Muscle of arm (tissue), 12 donors: ENCODE measurements around the gene NRM. TPM values are rescaled to one million over a fixed set of nuclear protein-coding genes. Genes with fewer than 3 reads are reported as not detected.

ENCODE experiments used
- DNase-seq: peaks from one replicate; pipeline ENCODE4 v3.0.0-alpha.2; 2013
- polyA plus RNA-seq, 12 donors: library from polyadenylated mRNA; unstranded; fragments of 120-200 nt; gene quantifications; one replicate each; pipeline ENCODE4 v1.2.1, GENCODE V29; 2013; ENCODE audit not compliant: insufficient read length in 12 of 12

Gene NRM
- polyA plus RNA-seq, 12 donors: 32.1 to 50.3 (median 38.9) TPM; not detected in 1

DNA sequence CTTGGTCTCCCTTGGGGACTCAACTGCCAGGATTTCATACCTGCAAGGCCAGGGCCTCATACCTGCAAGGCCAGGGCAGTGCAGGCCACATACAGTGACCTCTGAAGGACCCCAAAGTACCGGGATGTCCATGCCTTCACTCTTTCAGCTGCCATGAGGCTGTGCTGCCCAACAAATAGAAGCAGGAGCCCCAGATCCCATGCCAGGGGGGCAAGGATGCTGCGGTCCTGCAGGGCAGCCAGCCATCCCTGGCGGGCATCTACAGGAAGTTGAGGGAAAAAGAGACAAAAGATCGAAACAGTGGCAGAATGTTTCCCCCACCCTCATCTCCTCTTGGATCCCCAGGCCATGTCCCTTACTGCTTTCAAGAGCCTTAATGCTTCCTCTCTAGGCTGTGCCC lies 799 bp downstream of the NRM start:
- DNase-seq: no peak

DNA sequence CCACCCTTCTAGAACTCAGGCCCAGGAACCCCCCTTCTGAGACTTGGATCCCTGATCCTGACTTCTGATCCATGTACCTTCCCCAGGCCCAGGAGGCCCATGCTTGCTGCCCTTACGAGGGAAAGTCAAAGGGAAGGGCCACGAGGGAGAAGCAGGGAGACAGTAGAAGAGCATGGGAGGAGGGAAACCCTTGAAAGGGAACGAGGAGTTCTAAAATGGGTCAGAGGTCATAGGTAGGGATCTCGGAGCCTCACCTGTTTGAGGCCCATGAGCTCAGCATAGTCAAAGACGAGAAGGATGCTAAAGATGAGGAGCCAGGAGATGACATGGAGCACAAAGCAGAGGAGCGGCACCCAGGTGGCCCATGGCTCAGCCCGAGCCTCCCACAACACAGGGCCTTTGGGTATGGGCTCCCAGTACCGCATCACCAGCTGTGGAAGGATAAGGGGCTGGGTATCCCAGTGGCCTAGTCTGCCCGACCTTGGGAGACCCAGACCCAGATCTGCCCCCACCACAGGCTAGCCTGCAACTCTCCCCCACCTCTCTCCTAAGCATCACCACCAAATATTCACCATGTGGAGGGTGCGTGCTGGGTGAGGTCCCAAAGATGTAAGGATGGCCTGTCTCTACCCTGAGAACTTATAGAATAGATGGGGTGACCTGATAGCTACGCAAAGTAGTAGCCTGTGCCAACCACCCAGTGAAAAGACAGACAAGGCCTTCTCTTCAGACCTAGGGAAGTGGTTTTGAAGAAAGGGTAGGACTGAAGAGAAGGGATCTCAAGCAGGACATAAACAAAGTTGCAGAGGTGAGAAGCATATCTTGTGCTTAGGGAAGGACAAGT lies 1.5 kb downstream of the NRM start:
- no peak for DNase-seq

DNA sequence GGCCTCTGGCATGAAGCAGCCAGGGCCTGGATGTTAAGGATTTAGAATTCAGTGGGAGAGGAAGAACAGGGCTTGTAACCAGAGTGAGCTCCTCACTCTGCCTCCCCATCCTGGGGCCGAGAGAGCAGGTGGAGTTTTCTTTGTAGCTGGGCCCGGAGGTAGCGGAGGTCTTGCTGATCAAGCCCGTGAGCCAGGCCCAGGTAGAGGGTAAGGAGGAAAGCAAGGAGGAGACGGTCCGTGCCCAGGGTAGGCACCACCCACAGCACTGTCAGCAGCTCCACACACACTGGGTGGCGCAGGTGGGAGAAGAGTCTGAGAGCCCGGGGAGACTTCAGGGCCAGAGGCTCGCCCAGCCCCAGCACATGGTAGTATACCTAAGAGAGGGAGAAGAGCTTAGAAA lies 2.2 kb downstream of the NRM start:
- no peak for DNase-seq

GRCh38 chr6:30687659-30688431 lies 2.9 kb downstream of the NRM start:
- no peak for DNase-seq

- peak; percentile 96 for DNase-seq
Measured at GRCh38 chr6:30686908-30687658, 3.7 kb downstream of the NRM start.

DNA sequence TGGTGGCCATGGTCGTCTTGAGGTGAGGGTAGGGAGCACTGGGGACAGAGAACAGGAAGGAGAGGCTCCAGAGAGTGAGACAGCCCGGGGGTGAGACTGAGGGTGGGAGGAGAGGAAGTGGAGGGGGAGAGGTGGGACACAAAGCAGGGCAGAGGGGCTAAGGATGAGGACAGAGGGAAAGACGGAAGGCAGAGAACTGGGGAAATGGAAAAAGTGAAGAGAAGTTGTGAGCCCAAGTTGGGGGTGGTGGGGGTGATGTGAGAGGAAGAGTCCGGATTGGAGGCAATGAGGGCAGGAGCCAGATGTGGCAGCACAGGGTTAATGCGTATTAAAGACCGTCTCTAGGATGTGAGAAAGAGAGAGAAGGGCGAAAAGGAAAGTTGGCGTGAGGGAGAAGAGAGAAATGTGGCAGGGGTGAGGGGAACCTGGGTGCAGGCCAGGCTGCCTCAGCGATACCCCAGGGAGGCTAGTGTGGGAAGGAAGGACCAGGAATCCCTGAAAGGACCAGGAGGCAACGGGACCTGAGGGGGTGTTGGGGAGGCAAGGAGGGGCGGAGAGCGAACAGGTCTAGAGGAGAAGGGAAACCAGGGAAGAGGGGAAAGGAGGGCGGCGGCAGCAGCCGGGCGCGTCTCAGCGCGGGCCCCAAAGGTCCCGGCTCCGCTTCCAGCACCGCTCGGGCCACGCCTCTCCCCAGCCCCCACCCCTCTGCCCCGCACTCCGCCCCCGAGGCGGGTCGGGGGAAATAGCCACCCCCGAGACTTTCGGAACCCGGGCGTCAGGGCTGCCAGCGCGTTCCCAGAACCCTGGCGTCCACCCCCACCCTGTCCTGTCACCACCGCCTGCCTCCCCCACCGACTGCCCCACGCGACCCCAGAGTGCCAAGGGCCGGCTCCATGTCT lies 4.5 kb downstream of the NRM start, which contains the start of gene PPP1R18:
TSS of gene PPP1R18 (minus strand) at position 637 of the 899 bp plus-strand sequence. CDS start at position 10, 627 bp downstream.
- peak; percentile 79 for DNase-seq

GRCh38 chr6:30685157-30686008 lies 5.4 kb downstream of the NRM start:
- DNase-seq: no peak

- no peak for DNase-seq
Measured at GRCh38 chr6:30684386-30685156, 6.2 kb downstream of the NRM start.

- no peak for DNase-seq
Measured at GRCh38 chr6:30683980-30684338, 6.8 kb downstream of the NRM start.

- DNase-seq: no peak
Measured at GRCh38 chr6:30683183-30683979, 7.4 kb downstream of the NRM start.

GRCh38 chr6:30682143-30683117 lies 8.4 kb downstream of the NRM start:
- no peak for DNase-seq

DNA sequence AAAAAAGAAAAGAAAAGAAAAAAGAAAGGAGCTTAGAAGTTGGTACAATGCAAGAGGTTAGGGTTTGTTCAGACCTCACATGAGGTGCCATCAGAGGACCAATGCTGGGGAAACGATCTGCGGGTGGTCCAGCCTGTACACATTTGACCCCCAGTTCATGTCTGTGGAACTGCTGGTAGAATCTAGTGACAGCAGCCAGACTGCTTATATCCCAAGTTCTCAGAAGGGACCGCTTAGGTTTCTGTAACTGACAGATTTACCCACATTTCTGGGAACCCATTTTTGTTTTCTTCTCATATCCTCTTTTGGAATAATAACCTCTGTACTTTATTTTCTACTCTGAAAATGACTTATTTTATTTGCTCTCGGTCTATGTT lies 9.0 kb downstream of the NRM start:
- DNase-seq: no peak

GRCh38 chr6:30679765-30680535 lies 10.8 kb downstream of the NRM start:
- no peak for DNase-seq

DNA sequence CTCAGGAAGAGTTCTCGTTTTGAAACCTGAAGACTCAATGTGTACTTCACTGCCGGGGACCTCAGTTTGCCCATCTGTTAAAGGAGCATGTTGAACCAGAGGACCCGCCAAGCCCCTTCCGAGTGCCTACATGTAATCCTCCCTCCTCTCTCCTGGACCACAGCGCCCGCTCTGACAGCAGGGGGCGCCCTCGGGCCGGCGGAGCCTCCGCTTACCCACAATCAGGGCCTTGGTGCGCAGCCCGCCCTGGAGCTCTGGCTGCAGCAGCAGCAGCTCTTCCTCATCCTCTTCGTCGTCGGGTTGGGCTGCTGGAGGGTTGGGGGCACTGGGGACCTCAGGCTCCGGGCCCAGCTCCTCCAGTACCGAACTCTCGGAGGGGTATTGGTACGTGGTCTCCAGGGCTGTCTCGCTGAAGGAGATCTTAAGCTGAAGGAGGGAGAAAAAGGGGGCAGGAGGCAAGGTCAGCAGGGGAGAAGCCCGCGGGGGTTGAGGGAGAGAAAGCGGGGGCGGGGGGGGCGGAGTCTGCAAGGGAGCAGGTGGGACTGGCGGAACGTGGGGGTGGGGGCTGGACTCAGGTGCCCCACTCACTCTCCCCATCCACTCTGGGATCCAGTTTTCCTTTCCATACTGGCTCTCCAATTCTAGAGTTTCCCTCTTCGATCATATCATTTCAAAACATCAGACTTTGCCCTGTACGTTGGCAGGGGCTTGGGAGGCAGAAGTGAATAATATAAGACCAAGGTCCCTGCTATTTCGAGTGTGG lies 11.6 kb downstream of the NRM start:
- DNase-seq: peak; percentile 85

GRCh38 chr6:30676660-30677285 lies 14.0 kb downstream of the NRM start:
- DNase-seq: no peak
